Esophagus muscularis mucosa (tissue), 4 donors: ENCODE data around the gene LRRC7.

Experiments
- CTCF ChIP-seq, 3 experiments: fragments of 200-600 bp in 2 of 3; fragments of 450-650 bp in 1 of 3; sonication (generic) in 2 of 3; IDR thresholded peaks; one replicate each; pipeline ENCODE4 v1.5.1; 2017 to 2019; ENCODE audit warnings: antibody characterized with exemption in 3 of 3, mild to moderate bottlenecking in 2 of 3, moderate library complexity in 1 of 3
- EP300 ChIP-seq: sonication (generic); formaldehyde crosslinking; IDR thresholded peaks from one replicate; pipeline ENCODE4 v1.6.1; 2017; ENCODE audit warnings: antibody characterized with exemption
- POLR2A ChIP-seq: fragments of 450-650 bp; IDR thresholded peaks from one replicate; pipeline ENCODE4 v1.6.1; 2017; ENCODE audit warnings: antibody characterized with exemption, moderate library complexity, mild to moderate bottlenecking, low read depth
- POLR2AphosphoS5 ChIP-seq, 2 donors: sonication (generic); formaldehyde crosslinking; IDR thresholded peaks; one replicate each; pipeline ENCODE4 v1.6.1; 2017; ENCODE audit warnings: antibody characterized with exemption in 2 of 2

- TF ChIP-seq POLR2A (no peak), CTCF (IDR thresholded peaks at IDR 0.05) (no peak), POLR2AphosphoS5 (IDR thresholded peaks at IDR 0.05) (no peak), EP300 (no peak)
Measured at GRCh38 chr1:70041317-70042045, 473.8 kb downstream of the LRRC7 start.
